GM23338 (cell line): ENCODE results near the gene TNNI3K. TPM values are rescaled to one million over a fixed set of nuclear protein-coding genes. Genes with fewer than 3 reads are reported as not detected.

Experiments
- ATAC-seq: fragments of 200-7000 bp; cut with Tn5 transposase; 3 replicates; pipeline ENCODE4 v1.9.1; 2020
- DNase-seq: peaks from one replicate; pipeline ENCODE4 v3.0.0-alpha.2; 2015; ENCODE audit warnings: low spot score
- H2AFZ ChIP-seq: fragments of 200-600 bp; sonication (generic); 2 replicates; pipeline ENCODE4 v1.8.0; 2016; ENCODE audit warnings: antibody characterized with exemption, mild to moderate bottlenecking, moderate library complexity
- H3F3A ChIP-seq: fragments of 200-600 bp; sonication (generic); replicated peaks from 2 replicates; pipeline ENCODE4 v1.8.0; 2017; ENCODE audit warnings: antibody characterized with exemption, mixed run types, low read depth
- H3K27ac ChIP-seq: fragments of 200-600 bp; sonication (generic); 2 replicates; pipeline ENCODE4 v1.6.1; 2016; ENCODE audit warnings: low read depth
- H3K27me3 ChIP-seq: fragments of 200-600 bp; sonication (generic); 2 replicates; pipeline ENCODE4 v1.8.0; 2016; ENCODE audit warnings: mild to moderate bottlenecking, mixed run types, moderate library complexity; ENCODE audit not compliant: insufficient read depth
- H3K36me3 ChIP-seq: fragments of 200-600 bp; sonication (generic); 2 replicates; pipeline ENCODE4 v1.8.0; 2016; ENCODE audit warnings: mild to moderate bottlenecking; ENCODE audit not compliant: insufficient read depth
- H3K4me1 ChIP-seq: fragments of 200-600 bp; sonication (generic); 2 replicates; pipeline ENCODE4 v1.8.0; 2016; ENCODE audit warnings: mild to moderate bottlenecking, moderate library complexity; ENCODE audit not compliant: insufficient read depth
- H3K4me2 ChIP-seq: fragments of 200-600 bp; sonication (generic); 2 replicates; pipeline ENCODE4 v1.7.1; 2017; ENCODE audit warnings: mixed run types
- H3K4me3 ChIP-seq: fragments of 200-600 bp; sonication (generic); 2 replicates; pipeline ENCODE4 v1.6.1; 2016; ENCODE audit warnings: mixed run types
- H3K79me2 ChIP-seq: fragments of 200-600 bp; sonication (generic); replicated peaks from 2 replicates; pipeline ENCODE4 v1.8.0; 2017; ENCODE audit warnings: mild to moderate bottlenecking; ENCODE audit not compliant: insufficient read depth
- H3K9me2 ChIP-seq: fragments of 200-600 bp; sonication (generic); 2 replicates; pipeline ENCODE4 v1.8.0; 2017; ENCODE audit not compliant: insufficient read depth
- H4K20me1 ChIP-seq: fragments of 200-600 bp; sonication (generic); replicated peaks from 2 replicates; pipeline ENCODE4 v1.8.0; 2017; ENCODE audit warnings: mild to moderate bottlenecking; ENCODE audit not compliant: insufficient read depth
- H3K27ac Mint-ChIP-seq: 2 replicates; pipeline ENCODE4 v1.8.0; 2020; ENCODE audit warnings: inconsistent platforms, mild to moderate bottlenecking, moderate library complexity, mixed read lengths
- H3K27me3 Mint-ChIP-seq: 3 replicates; pipeline ENCODE4 v1.8.0; 2022; ENCODE audit warnings: low read depth, mild to moderate bottlenecking, moderate library complexity, mixed read lengths, inconsistent platforms; ENCODE audit not compliant: insufficient read depth, poor library complexity
- H3K36me3 Mint-ChIP-seq: 3 replicates; pipeline ENCODE4 v1.8.0; 2021; ENCODE audit warnings: low read depth, mild to moderate bottlenecking, inconsistent platforms, moderate library complexity, mixed read lengths
- H3K4me1 Mint-ChIP-seq: 3 replicates; pipeline ENCODE4 v1.8.0; 2020; ENCODE audit warnings: mild to moderate bottlenecking, inconsistent platforms, mixed read lengths
- H3K4me3 Mint-ChIP-seq: 3 replicates; pipeline ENCODE4 v1.8.0; 2021; ENCODE audit warnings: moderate library complexity, mild to moderate bottlenecking, inconsistent platforms, mixed read lengths
- H3K9me3 Mint-ChIP-seq: 3 replicates; pipeline ENCODE4 v1.8.0; 2020; ENCODE audit warnings: moderate library complexity, mild to moderate bottlenecking, inconsistent platforms, mixed read lengths
- CREB1 ChIP-seq: fragments of 250-450 bp; sonication (Bioruptor Pico); IDR thresholded peaks from 2 replicates; pipeline ENCODE4 v1.5.0; 2020; ENCODE audit warnings: low read depth, mild to moderate bottlenecking, moderate library complexity
- CTCF ChIP-seq, 2 experiments: fragments of 200-600 bp in 1 of 2; sonication (generic) in 1 of 2; conservative IDR thresholded peaks; 2 replicates each; pipeline versions ENCODE4 v1.5.1 to v1.6.1; 2016 to 2017; ENCODE audit warnings: antibody characterized with exemption in 2 of 2, low read depth in 2 of 2, mild to moderate bottlenecking in 2 of 2, moderate library complexity in 1 of 2
- ETS1 ChIP-seq: IDR thresholded peaks from 2 replicates; pipeline ENCODE4 v1.6.1; 2016; ENCODE audit warnings: antibody characterized with exemption
- EZH2phosphoT487 ChIP-seq: fragments of 200-600 bp; sonication (generic); IDR thresholded peaks from one replicate; pipeline ENCODE4 v1.8.1; 2018; ENCODE audit warnings: antibody characterized with exemption; ENCODE audit not compliant: unreplicated experiment
- JUNB ChIP-seq: IDR thresholded peaks from one replicate; pipeline ENCODE4 v1.6.1; 2016; ENCODE audit warnings: antibody characterized with exemption; ENCODE audit not compliant: unreplicated experiment
- NANOG ChIP-seq: IDR thresholded peaks from 2 replicates; pipeline ENCODE4 v1.6.1; 2016; ENCODE audit warnings: antibody characterized with exemption, borderline replicate concordance
- POLR2AphosphoS5 ChIP-seq: IDR thresholded peaks from 2 replicates; pipeline ENCODE4 v1.6.1; 2016; ENCODE audit warnings: antibody characterized with exemption, low read depth
- REST ChIP-seq: IDR thresholded peaks from one replicate; pipeline ENCODE4 v1.6.1; 2018; ENCODE audit warnings: antibody characterized with exemption; ENCODE audit not compliant: unreplicated experiment
- STAT1 ChIP-seq: IDR thresholded peaks from one replicate; pipeline ENCODE4 v1.6.1; 2016; ENCODE audit warnings: antibody characterized with exemption; ENCODE audit not compliant: unreplicated experiment
- ZNF114 ChIP-seq: fragments of 250-450 bp; sonication (Bioruptor Pico); IDR thresholded peaks from 2 replicates; pipeline ENCODE4 v1.5.0; 2020; ENCODE audit warnings: mild to moderate bottlenecking, moderate library complexity
- ZNF331 ChIP-seq: fragments of 250-450 bp; sonication (Bioruptor Pico); IDR thresholded peaks from 2 replicates; pipeline ENCODE4 v1.5.0; 2020; ENCODE audit warnings: low read depth, mild to moderate bottlenecking, moderate library complexity
- ZNF462 ChIP-seq: fragments of 250-450 bp; sonication (Bioruptor Pico); IDR thresholded peaks from 2 replicates; pipeline ENCODE4 v1.5.0; 2020; ENCODE audit warnings: mild to moderate bottlenecking, moderate library complexity
- polyA plus RNA-seq: library from polyadenylated mRNA; unstranded; fragments of >200 nt; fragmentation: Nextera tagmentation; extraction: Ambion mirVana; gene quantifications from 2 replicates; pipeline ENCODE4 v1.2.1, GENCODE V29; 2016
- total RNA-seq: library from RNA; depleted of rRNA; stranded (reverse); fragments of >200 nt; shearing (Covaris generic); gene quantifications from 2 replicates; pipeline ENCODE4 v1.2.3, GENCODE V29; 2014

Gene TNNI3K
- total and polyA plus RNA-seq, 2 experiments from 2014 or later = not detected

GRCh38 chr1:74328851-74329250 lies 93.7 kb downstream of the TNNI3K start:
- Histone ChIP-seq H3K4me3 (no peak overlapping the region), H3K9me2 (no peaks in the 10 kb centered on the region), H4K20me1 (no peaks in the 10 kb centered on the region), H3K27me3 (no peaks in the 10 kb centered on the region), H3K36me3 (no peaks in the 10 kb centered on the region), H3K4me1 (no peaks in the 10 kb centered on the region), H3K4me2 (no peak overlapping the region), H3K27ac (no peak overlapping the region), H2AFZ (no peak overlapping the region; the same call in 1 of the 2 replicates), H3F3A (no peaks in the 10 kb centered on the region), H3K79me2 (no peaks in the 10 kb centered on the region)
- H3K4me3 Mint-ChIP-seq = no peak overlapping the region
- H3K27me3 Mint-ChIP-seq = no peaks in the 10 kb centered on the region
- H3K9me3 Mint-ChIP-seq = no peaks in the 10 kb centered on the region
- no peak for TF ChIP-seq ZNF331 (CRISPR knock-in tag)
- TF ChIP-seq ETS1 = no peak
- TF ChIP-seq CTCF (conservative IDR thresholded peaks at IDR 0.05; ENCODE audit: low read depth in 2 of 2) = no peak
- TF ChIP-seq STAT1 = no peak
- TF ChIP-seq NANOG = no peak
- TF ChIP-seq EZH2phosphoT487 = no peak
- TF ChIP-seq POLR2AphosphoS5 = no peak
- no peak for TF ChIP-seq ZNF114 (CRISPR knock-in tag)
- TF ChIP-seq CREB1 (CRISPR knock-in tag) = no peak
- no peak for TF ChIP-seq REST
- no peak for TF ChIP-seq JUNB
- no peak for TF ChIP-seq ZNF462 (CRISPR knock-in tag)
- ATAC-seq (no peak), DNase-seq (no peak)
- H3K27ac Mint-ChIP-seq = no peak overlapping the region
- no peaks in the 10 kb centered on the region for H3K36me3 Mint-ChIP-seq
- no peaks in the 10 kb centered on the region for H3K4me1 Mint-ChIP-seq
